Measurements from ENCODE around the gene ATXN1. TPM values are rescaled to one million over a fixed set of nuclear protein-coding genes. Genes with fewer than 3 reads are reported as not detected.

The ATXN1 gene
- total and polyA plus RNA-seq, 2 of the 13 experiments (the other 11 are each of a cell fraction or from before 2014, with no cell fraction given): 20.7 to 39.5 TPM

DNA sequence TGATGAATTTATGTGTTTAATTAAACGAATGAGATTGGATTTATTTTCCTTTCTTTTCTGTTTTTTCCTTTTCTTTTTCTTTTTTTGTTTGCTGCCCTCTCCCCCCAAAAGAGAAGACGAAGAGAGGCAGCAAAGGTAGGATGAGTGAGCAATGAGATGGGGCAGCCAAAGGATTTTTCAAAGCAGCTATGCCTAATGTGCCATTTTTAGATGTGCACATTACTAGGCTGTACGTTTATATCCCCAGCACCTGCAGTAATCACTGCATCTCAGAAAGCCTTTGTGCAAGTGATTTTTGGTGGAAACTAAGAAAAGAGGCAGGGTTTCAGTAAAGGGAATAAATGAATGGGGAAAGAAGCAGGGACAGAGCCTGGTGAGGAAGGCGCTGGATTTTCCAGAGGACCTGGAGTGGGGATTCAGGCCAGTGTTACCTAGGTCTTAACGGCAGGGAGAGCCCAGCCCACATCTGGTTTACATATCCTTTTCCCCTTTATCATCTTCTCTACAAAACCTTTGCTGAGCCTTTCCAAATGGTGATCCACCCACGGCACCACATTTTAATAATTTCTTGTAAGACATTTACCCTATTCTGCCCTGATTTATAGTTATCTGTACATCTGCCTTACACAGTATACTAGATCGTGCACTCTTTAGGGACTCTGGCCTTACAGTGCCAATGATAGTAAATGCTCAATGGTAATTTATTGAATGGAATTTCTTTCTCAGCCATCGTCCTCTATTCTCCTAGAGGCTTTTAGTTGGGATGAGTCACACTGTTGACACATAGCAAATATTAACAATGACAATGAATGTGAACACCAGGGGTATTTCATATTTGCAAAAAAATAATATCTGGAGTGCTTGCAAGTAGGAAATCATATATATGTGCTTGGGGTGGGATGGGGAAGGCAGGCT lies 38.3 kb upstream of the ATXN1 start:
- ChIA-PET POLR2A (no interaction called here), CTCF (ENCODE audit: low intra/inter-chr PET ratio, low total read pairs) (no interaction called here)
- in situ Hi-C loops (cut with HindIII; ENCODE audit: extremely low pct_ligation_motif_present, low pct_unique_long_range_greater_than_20kb) (no loop called here), intact Hi-C loops (cut with micrococcal nuclease; ENCODE audit: unreplicated experiment) (no loop called here)
- Histone ChIP-seq H4K20me1 (ENCODE audit: insufficient read depth, low read length) (no peaks in the 10 kb centered on the region), H3K4me2 (ENCODE audit: low read depth, low read length) (peak overlapping the region; percentile 14; the same call in 1 of the 2 replicates), H3K4me3 (replicated peaks in 1 of 3; ENCODE audit: insufficient read depth in 1 of 3, low read depth in 2 of 3, low read length in 3 of 3) (no peak overlapping the region), H3K27me3 (ENCODE audit: control insufficient read depth in 1 of 2, insufficient read depth in 2 of 2, low read length in 2 of 2) (no peaks in the 10 kb centered on the region), H3K79me2 (ENCODE audit: insufficient read depth, low read length) (no peaks in the 10 kb centered on the region), H2AFZ (ENCODE audit: low read length) (no peak overlapping the region), H3K9ac (ENCODE audit: insufficient read depth, low read depth, low read length) (no peak overlapping the region), H3K36me3 (replicated peaks in 1 of 2; ENCODE audit: control insufficient read depth in 1 of 2, insufficient read depth in 2 of 2, low read length in 2 of 2) (no peaks in the 10 kb centered on the region), H3K9me3 (ENCODE audit: low read length) (no peaks in the 10 kb centered on the region), H3K4me1 (ENCODE audit: insufficient read depth, low read length) (peaks cover 52% of the 10 kb centered on the region), H3K27ac (ENCODE audit: extremely low read length, insufficient read depth, low read length) (no peak overlapping the region)
- peak; percentile 74 for DNase-seq (ENCODE audit: low spot score)
- FAIRE-seq: no peak
- peak; percentile 58 for ATAC-seq
- no TSS peak for BruUV-seq (replicated peaks)
- WGBS (ENCODE audit: low lambda C conversion rate): 37% methylated on average over 8 of the region's 8 CpGs
- TF ChIP-seq ZNF841 (CRISPR knock-in tag; IDR thresholded peaks at IDR 0.05; ENCODE audit: borderline replicate concordance) (no peak), SOX13 (IDR thresholded peaks at IDR 0.05) (no peak), SOX13 (CRISPR knock-in tag; conservative IDR thresholded peaks at IDR 0.05 in 1 of 2, IDR thresholded peaks at IDR 0.05 in 1 of 2) (peak in 1 of 2 experiments; percentile 64; a peak in 2 of 4 replicates), KDM1A (CRISPR knock-in tag; IDR thresholded peaks at IDR 0.05) (no peak), SOX5 (CRISPR knock-in tag; IDR thresholded peaks at IDR 0.05; ENCODE audit: borderline replicate concordance) (peak; percentile 47; the same call in 1 of the 2 replicates), NFIC (IDR thresholded peaks at IDR 0.05; ENCODE audit: low read length) (0 out of 2 replicates have a peak, but pooled peaks have one; percentile 16), HMG20A (CRISPR knock-in tag; IDR thresholded peaks at IDR 0.05; ENCODE audit: borderline replicate concordance) (peak; percentile 65; the same call in 1 of the 2 replicates), THAP11 (CRISPR knock-in tag; IDR thresholded peaks at IDR 0.05) (0 out of 2 replicates have a peak, but pooled peaks have one; percentile 27), ZSCAN9 (CRISPR knock-in tag; IDR thresholded peaks at IDR 0.05; ENCODE audit: borderline replicate concordance) (peak; percentile 59; the same call in 1 of the 2 replicates), GATAD2A (CRISPR knock-in tag; IDR thresholded peaks at IDR 0.05) (peak; percentile 71), FOXA1 (IDR thresholded peaks at IDR 0.05) (no peak), FOXA1 (CRISPR knock-in tag; IDR thresholded peaks at IDR 0.05) (peak; percentile 49), FOXA3 (CRISPR knock-in tag; IDR thresholded peaks at IDR 0.05) (peak; percentile 68)
- TF ChIP-seq, protein P1, sequence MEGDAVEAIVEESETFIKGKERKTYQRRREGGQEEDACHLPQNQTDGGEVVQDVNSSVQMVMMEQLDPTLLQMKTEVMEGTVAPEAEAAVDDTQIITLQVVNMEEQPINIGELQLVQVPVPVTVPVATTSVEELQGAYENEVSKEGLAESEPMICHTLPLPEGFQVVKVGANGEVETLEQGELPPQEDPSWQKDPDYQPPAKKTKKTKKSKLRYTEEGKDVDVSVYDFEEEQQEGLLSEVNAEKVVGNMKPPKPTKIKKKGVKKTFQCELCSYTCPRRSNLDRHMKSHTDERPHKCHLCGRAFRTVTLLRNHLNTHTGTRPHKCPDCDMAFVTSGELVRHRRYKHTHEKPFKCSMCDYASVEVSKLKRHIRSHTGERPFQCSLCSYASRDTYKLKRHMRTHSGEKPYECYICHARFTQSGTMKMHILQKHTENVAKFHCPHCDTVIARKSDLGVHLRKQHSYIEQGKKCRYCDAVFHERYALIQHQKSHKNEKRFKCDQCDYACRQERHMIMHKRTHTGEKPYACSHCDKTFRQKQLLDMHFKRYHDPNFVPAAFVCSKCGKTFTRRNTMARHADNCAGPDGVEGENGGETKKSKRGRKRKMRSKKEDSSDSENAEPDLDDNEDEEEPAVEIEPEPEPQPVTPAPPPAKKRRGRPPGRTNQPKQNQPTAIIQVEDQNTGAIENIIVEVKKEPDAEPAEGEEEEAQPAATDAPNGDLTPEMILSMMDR (CRISPR knock-in tag; IDR thresholded peaks at IDR 0.05): no peak
- TF ChIP-seq, protein P2, sequence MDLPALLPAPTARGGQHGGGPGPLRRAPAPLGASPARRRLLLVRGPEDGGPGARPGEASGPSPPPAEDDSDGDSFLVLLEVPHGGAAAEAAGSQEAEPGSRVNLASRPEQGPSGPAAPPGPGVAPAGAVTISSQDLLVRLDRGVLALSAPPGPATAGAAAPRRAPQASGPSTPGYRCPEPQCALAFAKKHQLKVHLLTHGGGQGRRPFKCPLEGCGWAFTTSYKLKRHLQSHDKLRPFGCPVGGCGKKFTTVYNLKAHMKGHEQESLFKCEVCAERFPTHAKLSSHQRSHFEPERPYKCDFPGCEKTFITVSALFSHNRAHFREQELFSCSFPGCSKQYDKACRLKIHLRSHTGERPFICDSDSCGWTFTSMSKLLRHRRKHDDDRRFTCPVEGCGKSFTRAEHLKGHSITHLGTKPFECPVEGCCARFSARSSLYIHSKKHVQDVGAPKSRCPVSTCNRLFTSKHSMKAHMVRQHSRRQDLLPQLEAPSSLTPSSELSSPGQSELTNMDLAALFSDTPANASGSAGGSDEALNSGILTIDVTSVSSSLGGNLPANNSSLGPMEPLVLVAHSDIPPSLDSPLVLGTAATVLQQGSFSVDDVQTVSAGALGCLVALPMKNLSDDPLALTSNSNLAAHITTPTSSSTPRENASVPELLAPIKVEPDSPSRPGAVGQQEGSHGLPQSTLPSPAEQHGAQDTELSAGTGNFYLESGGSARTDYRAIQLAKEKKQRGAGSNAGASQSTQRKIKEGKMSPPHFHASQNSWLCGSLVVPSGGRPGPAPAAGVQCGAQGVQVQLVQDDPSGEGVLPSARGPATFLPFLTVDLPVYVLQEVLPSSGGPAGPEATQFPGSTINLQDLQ (CRISPR knock-in tag; IDR thresholded peaks at IDR 0.05): no peak
- TF ChIP-seq, protein P3, sequence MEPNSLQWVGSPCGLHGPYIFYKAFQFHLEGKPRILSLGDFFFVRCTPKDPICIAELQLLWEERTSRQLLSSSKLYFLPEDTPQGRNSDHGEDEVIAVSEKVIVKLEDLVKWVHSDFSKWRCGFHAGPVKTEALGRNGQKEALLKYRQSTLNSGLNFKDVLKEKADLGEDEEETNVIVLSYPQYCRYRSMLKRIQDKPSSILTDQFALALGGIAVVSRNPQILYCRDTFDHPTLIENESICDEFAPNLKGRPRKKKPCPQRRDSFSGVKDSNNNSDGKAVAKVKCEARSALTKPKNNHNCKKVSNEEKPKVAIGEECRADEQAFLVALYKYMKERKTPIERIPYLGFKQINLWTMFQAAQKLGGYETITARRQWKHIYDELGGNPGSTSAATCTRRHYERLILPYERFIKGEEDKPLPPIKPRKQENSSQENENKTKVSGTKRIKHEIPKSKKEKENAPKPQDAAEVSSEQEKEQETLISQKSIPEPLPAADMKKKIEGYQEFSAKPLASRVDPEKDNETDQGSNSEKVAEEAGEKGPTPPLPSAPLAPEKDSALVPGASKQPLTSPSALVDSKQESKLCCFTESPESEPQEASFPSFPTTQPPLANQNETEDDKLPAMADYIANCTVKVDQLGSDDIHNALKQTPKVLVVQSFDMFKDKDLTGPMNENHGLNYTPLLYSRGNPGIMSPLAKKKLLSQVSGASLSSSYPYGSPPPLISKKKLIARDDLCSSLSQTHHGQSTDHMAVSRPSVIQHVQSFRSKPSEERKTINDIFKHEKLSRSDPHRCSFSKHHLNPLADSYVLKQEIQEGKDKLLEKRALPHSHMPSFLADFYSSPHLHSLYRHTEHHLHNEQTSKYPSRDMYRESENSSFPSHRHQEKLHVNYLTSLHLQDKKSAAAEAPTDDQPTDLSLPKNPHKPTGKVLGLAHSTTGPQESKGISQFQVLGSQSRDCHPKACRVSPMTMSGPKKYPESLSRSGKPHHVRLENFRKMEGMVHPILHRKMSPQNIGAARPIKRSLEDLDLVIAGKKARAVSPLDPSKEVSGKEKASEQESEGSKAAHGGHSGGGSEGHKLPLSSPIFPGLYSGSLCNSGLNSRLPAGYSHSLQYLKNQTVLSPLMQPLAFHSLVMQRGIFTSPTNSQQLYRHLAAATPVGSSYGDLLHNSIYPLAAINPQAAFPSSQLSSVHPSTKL (CRISPR knock-in tag; IDR thresholded peaks at IDR 0.05): peak; percentile 82
